ENCODE measurements around the gene UGT1A7.
A peak's percentile ranks its signal among the peaks of the same experiment; 100 is the strongest.
"Not testable (repeated sequence)": the region's sequence is repeated elsewhere in the genome, so short reads cannot be mapped to it uniquely, and the experiment has no call there.

Gene UGT1A7

GRCh38 chr2:233746475-233747282 lies 65.0 kb downstream of the UGT1A7 start:
- ATAC-seq = no peak
- TF ChIP-seq ISL1 (CRISPR knock-in tag; IDR thresholded peaks at IDR 0.05) (peak; percentile 47), BACH2 (CRISPR knock-in tag; IDR thresholded peaks at IDR 0.05; ENCODE audit: borderline replicate concordance) (no peak)

- no peak for TF ChIP-seq BACH2 (CRISPR knock-in tag; IDR thresholded peaks at IDR 0.05; ENCODE audit: borderline replicate concordance)
- ATAC-seq = no peak
These were observed 65.5 kb downstream of the UGT1A7 start for GRCh38 chr2:233747283-233747544.

GRCh38 chr2:233750689-233751088 lies 69.0 kb downstream of the UGT1A7 start:
- not testable (repeated sequence) for ATAC-seq

DNA sequence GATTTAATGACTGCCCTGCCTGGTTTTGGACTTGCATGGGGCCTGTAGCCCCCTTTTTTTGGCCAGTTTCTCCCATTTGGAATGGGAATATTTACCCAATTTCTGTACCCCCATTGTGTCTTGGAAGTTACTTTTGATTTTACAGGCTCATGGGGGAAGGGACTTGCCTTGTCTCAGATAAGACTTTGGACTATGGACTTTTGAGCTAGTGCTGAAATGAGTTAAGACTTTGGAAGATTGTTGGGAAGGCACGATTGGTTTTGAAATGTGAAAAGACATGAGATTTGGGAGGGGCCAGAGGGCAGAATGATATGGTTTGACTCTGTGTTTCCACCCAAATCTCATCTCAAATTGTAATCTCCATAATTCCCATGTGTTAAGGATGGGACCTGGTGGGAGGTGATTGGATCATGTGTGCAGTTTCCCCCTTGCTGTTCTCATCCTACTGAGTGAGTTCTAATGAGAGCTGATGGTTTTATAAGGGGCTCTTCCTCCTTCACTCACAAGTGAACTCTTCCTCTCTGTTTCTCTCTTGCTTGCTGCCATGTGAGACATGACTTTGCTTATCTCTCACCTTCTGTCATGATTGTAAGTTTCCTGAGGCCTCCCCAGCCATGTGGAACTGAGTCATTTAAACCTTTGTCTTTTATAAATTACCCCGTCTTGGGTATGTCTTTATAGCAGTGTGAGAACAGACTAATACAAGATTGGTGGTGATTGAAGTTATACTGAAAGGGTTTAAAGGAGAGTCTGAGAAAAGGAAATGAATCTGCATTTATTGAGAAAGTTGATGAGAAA lies 69.7 kb downstream of the UGT1A7 start:
- ATAC-seq = not testable (repeated sequence)

DNA sequence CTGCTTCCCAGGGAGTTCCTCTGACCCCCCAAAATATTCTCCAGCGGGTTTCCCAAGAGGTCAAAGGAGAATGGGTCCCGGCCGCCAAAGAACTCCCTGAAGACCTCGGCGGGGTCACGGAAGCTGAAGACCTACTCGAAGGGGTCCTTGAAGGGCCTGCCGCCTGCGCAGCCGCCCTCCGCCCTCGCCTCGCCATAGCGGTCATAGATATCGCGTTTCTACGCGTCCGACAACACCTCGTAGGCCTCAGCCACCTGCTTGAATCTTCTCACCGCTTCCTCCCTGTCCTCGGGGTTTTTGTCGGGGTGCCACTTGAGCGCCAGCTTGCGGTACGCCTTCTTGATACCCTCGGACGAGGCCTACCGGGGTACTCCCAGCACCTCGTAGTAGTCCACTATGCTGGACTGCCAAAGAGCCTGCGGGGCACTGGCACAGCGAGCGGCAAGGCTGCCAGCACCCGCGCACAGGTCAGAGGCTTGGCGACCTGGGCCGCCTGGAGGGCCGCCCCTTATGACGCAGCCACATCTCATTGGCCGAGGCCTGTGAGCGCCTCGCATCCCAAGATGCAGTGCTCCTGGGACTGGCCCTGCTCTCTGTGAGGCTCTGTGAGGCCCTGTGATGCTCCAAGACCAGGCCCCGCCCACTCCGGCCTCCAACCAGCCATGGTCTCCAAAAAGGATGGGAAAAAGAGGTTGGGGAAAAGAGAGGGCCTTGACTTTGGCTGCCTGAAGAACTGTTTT lies 73.3 kb downstream of the UGT1A7 start:
- TF ChIP-seq, protein P1, sequence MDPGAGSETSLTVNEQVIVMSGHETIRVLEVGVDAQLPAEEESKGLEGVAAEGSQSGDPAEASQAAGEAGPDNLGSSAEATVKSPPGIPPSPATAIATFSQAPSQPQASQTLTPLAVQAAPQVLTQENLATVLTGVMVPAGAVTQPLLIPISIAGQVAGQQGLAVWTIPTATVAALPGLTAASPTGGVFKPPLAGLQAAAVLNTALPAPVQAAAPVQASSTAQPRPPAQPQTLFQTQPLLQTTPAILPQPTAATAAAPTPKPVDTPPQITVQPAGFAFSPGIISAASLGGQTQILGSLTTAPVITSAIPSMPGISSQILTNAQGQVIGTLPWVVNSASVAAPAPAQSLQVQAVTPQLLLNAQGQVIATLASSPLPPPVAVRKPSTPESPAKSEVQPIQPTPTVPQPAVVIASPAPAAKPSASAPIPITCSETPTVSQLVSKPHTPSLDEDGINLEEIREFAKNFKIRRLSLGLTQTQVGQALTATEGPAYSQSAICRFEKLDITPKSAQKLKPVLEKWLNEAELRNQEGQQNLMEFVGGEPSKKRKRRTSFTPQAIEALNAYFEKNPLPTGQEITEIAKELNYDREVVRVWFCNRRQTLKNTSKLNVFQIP (CRISPR knock-in tag; IDR thresholded peaks at IDR 0.05; ENCODE audit: borderline replicate concordance, low read depth) = no peak
- TF ChIP-seq CSRNP3 (CRISPR knock-in tag; IDR thresholded peaks at IDR 0.05) = no peak
- TF ChIP-seq ZNF565 (CRISPR knock-in tag; conservative IDR thresholded peaks at IDR 0.05; ENCODE audit: low read depth) = no peak
- TF ChIP-seq BACH2 (CRISPR knock-in tag; IDR thresholded peaks at IDR 0.05; ENCODE audit: borderline replicate concordance) = no peak
- TF ChIP-seq ZFP3 (CRISPR knock-in tag; IDR thresholded peaks at IDR 0.05) = no peak
- no peak for TF ChIP-seq RARB (CRISPR knock-in tag; IDR thresholded peaks at IDR 0.05)
- TF ChIP-seq, protein P2, sequence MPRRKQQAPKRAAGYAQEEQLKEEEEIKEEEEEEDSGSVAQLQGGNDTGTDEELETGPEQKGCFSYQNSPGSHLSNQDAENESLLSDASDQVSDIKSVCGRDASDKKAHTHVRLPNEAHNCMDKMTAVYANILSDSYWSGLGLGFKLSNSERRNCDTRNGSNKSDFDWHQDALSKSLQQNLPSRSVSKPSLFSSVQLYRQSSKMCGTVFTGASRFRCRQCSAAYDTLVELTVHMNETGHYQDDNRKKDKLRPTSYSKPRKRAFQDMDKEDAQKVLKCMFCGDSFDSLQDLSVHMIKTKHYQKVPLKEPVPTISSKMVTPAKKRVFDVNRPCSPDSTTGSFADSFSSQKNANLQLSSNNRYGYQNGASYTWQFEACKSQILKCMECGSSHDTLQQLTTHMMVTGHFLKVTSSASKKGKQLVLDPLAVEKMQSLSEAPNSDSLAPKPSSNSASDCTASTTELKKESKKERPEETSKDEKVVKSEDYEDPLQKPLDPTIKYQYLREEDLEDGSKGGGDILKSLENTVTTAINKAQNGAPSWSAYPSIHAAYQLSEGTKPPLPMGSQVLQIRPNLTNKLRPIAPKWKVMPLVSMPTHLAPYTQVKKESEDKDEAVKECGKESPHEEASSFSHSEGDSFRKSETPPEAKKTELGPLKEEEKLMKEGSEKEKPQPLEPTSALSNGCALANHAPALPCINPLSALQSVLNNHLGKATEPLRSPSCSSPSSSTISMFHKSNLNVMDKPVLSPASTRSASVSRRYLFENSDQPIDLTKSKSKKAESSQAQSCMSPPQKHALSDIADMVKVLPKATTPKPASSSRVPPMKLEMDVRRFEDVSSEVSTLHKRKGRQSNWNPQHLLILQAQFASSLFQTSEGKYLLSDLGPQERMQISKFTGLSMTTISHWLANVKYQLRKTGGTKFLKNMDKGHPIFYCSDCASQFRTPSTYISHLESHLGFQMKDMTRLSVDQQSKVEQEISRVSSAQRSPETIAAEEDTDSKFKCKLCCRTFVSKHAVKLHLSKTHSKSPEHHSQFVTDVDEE (CRISPR knock-in tag; IDR thresholded peaks at IDR 0.05) = no peak
- TF ChIP-seq ZC3H10 (CRISPR knock-in tag; IDR thresholded peaks at IDR 0.05) = no peak
- TF ChIP-seq ZNF70 (CRISPR knock-in tag; IDR thresholded peaks at IDR 0.05) = no peak
- TF ChIP-seq ISL1 (CRISPR knock-in tag; IDR thresholded peaks at IDR 0.05) = no peak
- TF ChIP-seq ZNF8 (CRISPR knock-in tag; IDR thresholded peaks at IDR 0.05) = no peak
- no peak for TF ChIP-seq ZFP30 (CRISPR knock-in tag; IDR thresholded peaks at IDR 0.05)
- no peak for TF ChIP-seq CREB5 (CRISPR knock-in tag; IDR thresholded peaks at IDR 0.05; ENCODE audit: low read depth)
- no peak for TF ChIP-seq ARNTL (CRISPR knock-in tag; IDR thresholded peaks at IDR 0.05; ENCODE audit: borderline replicate concordance, low read depth)
- TF ChIP-seq ESRRG (CRISPR knock-in tag; IDR thresholded peaks at IDR 0.05) = no peak
- TF ChIP-seq TOX (CRISPR knock-in tag; IDR thresholded peaks at IDR 0.05; ENCODE audit: borderline replicate concordance) = no peak
- TF ChIP-seq TCF4 (CRISPR knock-in tag; IDR thresholded peaks at IDR 0.05; ENCODE audit: borderline replicate concordance) = no peak
- TF ChIP-seq PPARA (CRISPR knock-in tag; IDR thresholded peaks at IDR 0.05; ENCODE audit: borderline replicate concordance) = no peak
- TF ChIP-seq, protein P3, sequence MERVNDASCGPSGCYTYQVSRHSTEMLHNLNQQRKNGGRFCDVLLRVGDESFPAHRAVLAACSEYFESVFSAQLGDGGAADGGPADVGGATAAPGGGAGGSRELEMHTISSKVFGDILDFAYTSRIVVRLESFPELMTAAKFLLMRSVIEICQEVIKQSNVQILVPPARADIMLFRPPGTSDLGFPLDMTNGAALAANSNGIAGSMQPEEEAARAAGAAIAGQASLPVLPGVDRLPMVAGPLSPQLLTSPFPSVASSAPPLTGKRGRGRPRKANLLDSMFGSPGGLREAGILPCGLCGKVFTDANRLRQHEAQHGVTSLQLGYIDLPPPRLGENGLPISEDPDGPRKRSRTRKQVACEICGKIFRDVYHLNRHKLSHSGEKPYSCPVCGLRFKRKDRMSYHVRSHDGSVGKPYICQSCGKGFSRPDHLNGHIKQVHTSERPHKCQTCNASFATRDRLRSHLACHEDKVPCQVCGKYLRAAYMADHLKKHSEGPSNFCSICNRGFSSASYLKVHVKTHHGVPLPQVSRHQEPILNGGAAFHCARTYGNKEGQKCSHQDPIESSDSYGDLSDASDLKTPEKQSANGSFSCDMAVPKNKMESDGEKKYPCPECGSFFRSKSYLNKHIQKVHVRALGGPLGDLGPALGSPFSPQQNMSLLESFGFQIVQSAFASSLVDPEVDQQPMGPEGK (CRISPR knock-in tag; IDR thresholded peaks at IDR 0.05; ENCODE audit: borderline replicate concordance) = no peak

More for the DNA sequence above, 73.3 kb downstream of the UGT1A7 start:
- ATAC-seq = no peak
